Measurements from ENCODE around the gene GPR146. TPM values are rescaled to one million over a fixed set of nuclear protein-coding genes. Genes with fewer than 3 reads are reported as not detected.

Gene GPR146
- total and polyA plus RNA-seq, 2 of the 13 experiments (the other 11 are each of a cell fraction or from before 2014, with no cell fraction given), result 2.0 to 15.9 TPM

- no peak for TF ChIP-seq ZBED4 (CRISPR knock-in tag; IDR thresholded peaks at IDR 0.05; ENCODE audit: borderline replicate concordance)
- TF ChIP-seq ZBTB38 (CRISPR knock-in tag; IDR thresholded peaks at IDR 0.05), result no peak
- TF ChIP-seq RBFOX2 (IDR thresholded peaks at IDR 0.05; ENCODE audit: low read depth, low read length), result peak; percentile 57
- no peak for TF ChIP-seq NR2F2 (IDR thresholded peaks at IDR 0.05; ENCODE audit: borderline replicate concordance, low read depth)
- TF ChIP-seq ZNF766 (CRISPR knock-in tag; IDR thresholded peaks at IDR 0.05; ENCODE audit: borderline replicate concordance), result no peak
- no peak for TF ChIP-seq WIZ (CRISPR knock-in tag; IDR thresholded peaks at IDR 0.05)
- no peak for TF ChIP-seq ZNF367 (CRISPR knock-in tag; IDR thresholded peaks at IDR 0.05; ENCODE audit: borderline replicate concordance)
- no peak for TF ChIP-seq TEAD3 (CRISPR knock-in tag; optimal IDR thresholded peaks at IDR 0.05; ENCODE audit: borderline replicate concordance)
- TF ChIP-seq ELK4 (CRISPR knock-in tag; IDR thresholded peaks at IDR 0.05; ENCODE audit: borderline replicate concordance), result no peak
- TF ChIP-seq ZNF484 (CRISPR knock-in tag; IDR thresholded peaks at IDR 0.05; ENCODE audit: borderline replicate concordance, low read depth), result no peak
- no peak for TF ChIP-seq NONO (IDR thresholded peaks at IDR 0.05)
- TF ChIP-seq NONO (CRISPR knock-in tag; conservative IDR thresholded peaks at IDR 0.05), result no peak
- no peak for TF ChIP-seq YEATS4 (CRISPR knock-in tag; IDR thresholded peaks at IDR 0.05; ENCODE audit: borderline replicate concordance)
- 0 out of 4 replicates have a peak, but pooled peaks of 1 of the 2 experiments have one; percentile 21 for TF ChIP-seq POLR2A (IDR thresholded peaks at IDR 0.05; ENCODE audit: insufficient read depth in 1 of 2, low read depth in 2 of 2, low read length in 2 of 2)
- TF ChIP-seq PCBP2 (optimal IDR thresholded peaks at IDR 0.05; ENCODE audit: low read depth, low read length, poor library complexity, severe bottlenecking), result no peak
- no peak for TF ChIP-seq ATF2 (CRISPR knock-in tag; IDR thresholded peaks at IDR 0.05)
- no peak for TF ChIP-seq ZNF292 (CRISPR knock-in tag; IDR thresholded peaks at IDR 0.05; ENCODE audit: borderline replicate concordance, low read depth)
- TF ChIP-seq ZFP62 (CRISPR knock-in tag; IDR thresholded peaks at IDR 0.05), result no peak
Measured at GRCh38 chr7:1090686-1091643, 46.6 kb downstream of the GPR146 start (continued).

Measured in HepG2 (cell line).